Measurements from ENCODE around the gene RASAL1.

The RASAL1 gene

GRCh38 chr12:113055594-113056380 is 79.8 kb downstream of the RASAL1 start:
- no peak for DNase-seq

GRCh38 chr12:113054948-113055486 is 80.5 kb downstream of the RASAL1 start:
- no peak for DNase-seq

- DNase-seq: no peak
Observed at GRCh38 chr12:113052326-113052725, 83.2 kb downstream of the RASAL1 start.

- DNase-seq: no peak
Observed at GRCh38 chr12:113051759-113052158, 83.8 kb downstream of the RASAL1 start.

- DNase-seq: no peak
Observed at GRCh38 chr12:113050795-113051194, 84.8 kb downstream of the RASAL1 start.

GRCh38 chr12:113049976-113050742 is 85.4 kb downstream of the RASAL1 start:
- no peak for DNase-seq
